Measurements from ENCODE around the gene INVS. TPM values are rescaled to one million over a fixed set of nuclear protein-coding genes. Genes with fewer than 3 reads are reported as not detected.
"Not testable (repeated sequence)": the region's sequence is repeated elsewhere in the genome, so short reads cannot be mapped to it uniquely, and the experiment has no call there.

The INVS gene
- polyA plus RNA-seq, 3 donors = 2.9 to 6.7 (median 4.2) TPM

DNA sequence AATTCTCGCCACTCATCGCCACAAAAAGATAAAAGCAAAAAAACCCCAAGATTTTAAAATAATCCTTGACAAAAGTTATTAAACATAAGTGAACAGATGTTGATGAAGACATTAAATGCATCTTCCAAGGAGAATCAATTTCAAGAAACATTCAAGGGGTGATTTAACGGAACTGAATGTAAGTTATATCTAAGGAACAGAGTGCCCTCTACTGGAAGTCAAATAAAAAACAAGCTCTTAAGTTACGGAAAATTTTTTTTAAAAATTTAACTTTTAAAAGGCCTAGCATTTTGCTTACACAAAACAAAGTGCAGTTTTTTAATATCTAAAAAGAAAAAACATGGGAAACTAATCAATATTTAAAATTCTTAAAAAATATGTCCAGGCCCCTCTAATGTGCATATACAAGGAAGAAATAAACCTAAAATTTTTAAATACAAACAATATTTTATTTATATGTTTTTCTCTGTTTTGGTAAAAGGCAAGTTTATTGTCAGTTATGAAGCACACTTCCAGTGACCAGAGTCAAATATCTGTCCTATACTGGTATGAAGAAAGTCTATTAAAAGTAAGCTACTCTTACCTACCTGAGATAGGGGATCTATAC lies 225.7 kb downstream of the INVS start:
- TF ChIP-seq, protein P1, sequence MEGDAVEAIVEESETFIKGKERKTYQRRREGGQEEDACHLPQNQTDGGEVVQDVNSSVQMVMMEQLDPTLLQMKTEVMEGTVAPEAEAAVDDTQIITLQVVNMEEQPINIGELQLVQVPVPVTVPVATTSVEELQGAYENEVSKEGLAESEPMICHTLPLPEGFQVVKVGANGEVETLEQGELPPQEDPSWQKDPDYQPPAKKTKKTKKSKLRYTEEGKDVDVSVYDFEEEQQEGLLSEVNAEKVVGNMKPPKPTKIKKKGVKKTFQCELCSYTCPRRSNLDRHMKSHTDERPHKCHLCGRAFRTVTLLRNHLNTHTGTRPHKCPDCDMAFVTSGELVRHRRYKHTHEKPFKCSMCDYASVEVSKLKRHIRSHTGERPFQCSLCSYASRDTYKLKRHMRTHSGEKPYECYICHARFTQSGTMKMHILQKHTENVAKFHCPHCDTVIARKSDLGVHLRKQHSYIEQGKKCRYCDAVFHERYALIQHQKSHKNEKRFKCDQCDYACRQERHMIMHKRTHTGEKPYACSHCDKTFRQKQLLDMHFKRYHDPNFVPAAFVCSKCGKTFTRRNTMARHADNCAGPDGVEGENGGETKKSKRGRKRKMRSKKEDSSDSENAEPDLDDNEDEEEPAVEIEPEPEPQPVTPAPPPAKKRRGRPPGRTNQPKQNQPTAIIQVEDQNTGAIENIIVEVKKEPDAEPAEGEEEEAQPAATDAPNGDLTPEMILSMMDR (IDR thresholded peaks at IDR 0.05) = peak; percentile 58
- Mint-ChIP-seq H3K4me1 (no peaks in the 10 kb centered on the region), H3K27ac (no peak overlapping the region), H3K27me3 (ENCODE audit: low read depth in 3 of 3) (no peaks in the 10 kb centered on the region), H3K9me3 (no peaks in the 10 kb centered on the region), H3K4me3 (no peak overlapping the region), H3K36me3 (peaks cover 44 to 51% of the 10 kb centered on the region in 2 donors)
- H4K20me1 ChIP-seq (ENCODE audit: insufficient read depth, low read length) = no peaks in the 10 kb centered on the region
- no peak overlapping the region for H3K4me2 ChIP-seq (replicated peaks; ENCODE audit: extremely low read depth, low read length, poor library complexity, severe bottlenecking)
- H3K79me2 ChIP-seq (ENCODE audit: insufficient read depth, low read length) = no peaks in the 10 kb centered on the region
- peaks cover 30 to 70% of the 10 kb centered on the region in 2 donors for H3K36me3 ChIP-seq (replicated peaks in 1 of 2; ENCODE audit: control insufficient read depth in 1 of 2, insufficient read depth in 2 of 2, low read length in 2 of 2)
- no peaks in the 10 kb centered on the region for H3K4me1 ChIP-seq (ENCODE audit: control insufficient read depth in 1 of 2, insufficient read depth in 2 of 2, low read length in 2 of 2)
- no peak overlapping the region for H3K27ac ChIP-seq (ENCODE audit: low read depth in 1 of 2, low read length in 2 of 2)
- no peak overlapping the region for H3K4me3 ChIP-seq (replicated peaks in 1 of 3; ENCODE audit: low read depth in 2 of 3, low read length in 3 of 3)
- WGBS (ENCODE audit: insufficient coverage) = no CpG with 5 or more reads among the region's 4 CpGs
- H3K27me3 ChIP-seq (ENCODE audit: control insufficient read depth in 2 of 2, insufficient read depth in 2 of 2, low read length in 2 of 2) = no peaks in the 10 kb centered on the region
- H3K9ac ChIP-seq (ENCODE audit: insufficient read depth, low read length, poor library complexity, severe bottlenecking) = no peak overlapping the region
- no peaks in the 10 kb centered on the region for H3K9me3 ChIP-seq (replicated peaks in 1 of 2; ENCODE audit: control insufficient read depth in 1 of 2, insufficient read depth in 1 of 2, low read length in 2 of 2)
- DNase-seq = peak; percentile 11 to 18 (median 12)
- no peak overlapping the region for H2AFZ ChIP-seq (ENCODE audit: insufficient read depth, low read depth, low read length, poor library complexity, severe bottlenecking)
- intact Hi-C loops (cut with micrococcal nuclease) = loop anchor here (5.0 to 10.0 kb wide), 2 partner anchors 1140 to 1142 kb away; no protein-coding TSS in a partner anchor

DNA sequence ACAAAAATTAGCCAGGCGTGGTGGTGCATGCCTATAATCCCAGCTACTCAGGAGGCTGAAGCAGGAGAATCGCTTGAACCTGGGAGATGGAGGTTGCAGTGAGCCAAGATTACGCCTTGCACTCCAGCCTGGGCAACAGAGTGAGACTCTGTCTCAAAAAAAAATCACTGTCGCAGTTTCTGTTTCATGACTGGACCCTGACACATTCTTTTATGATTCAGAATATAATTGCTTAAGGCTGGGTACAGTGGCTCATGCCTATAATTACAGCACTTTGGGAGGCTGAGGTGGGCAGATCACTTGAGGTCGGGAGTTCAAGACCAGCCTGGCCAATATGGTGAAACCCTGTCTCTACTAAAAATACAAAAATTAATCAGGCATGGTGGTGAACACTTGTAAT lies 239.7 kb downstream of the INVS start:
- H3K4me1 Mint-ChIP-seq; H3K4me1 ChIP-seq (ENCODE audit: control insufficient read depth in 1 of 2, insufficient read depth in 2 of 2, low read length in 2 of 2); H3K4me2 ChIP-seq (replicated peaks; ENCODE audit: extremely low read depth, low read length, poor library complexity, severe bottlenecking); H3K4me3 Mint-ChIP-seq; H3K4me3 ChIP-seq (replicated peaks in 1 of 3; ENCODE audit: low read depth in 2 of 3, low read length in 3 of 3); H3K27ac ChIP-seq (ENCODE audit: low read depth in 1 of 2, low read length in 2 of 2); H3K9me3 ChIP-seq (replicated peaks in 1 of 2; ENCODE audit: control insufficient read depth in 1 of 2, insufficient read depth in 1 of 2, low read length in 2 of 2); intact Hi-C loops (cut with micrococcal nuclease); H4K20me1 ChIP-seq (ENCODE audit: insufficient read depth, low read length); H3K27me3 ChIP-seq (ENCODE audit: control insufficient read depth in 2 of 2, insufficient read depth in 2 of 2, low read length in 2 of 2); H2AFZ ChIP-seq (ENCODE audit: insufficient read depth, low read depth, low read length, poor library complexity, severe bottlenecking); H3K27ac Mint-ChIP-seq; H3K9me3 Mint-ChIP-seq; DNase-seq; H3K9ac ChIP-seq (ENCODE audit: insufficient read depth, low read length, poor library complexity, severe bottlenecking); H3K27me3 Mint-ChIP-seq (ENCODE audit: low read depth in 3 of 3): not testable (repeated sequence)
- peaks cover 13 to 65% of the 10 kb centered on the region in 2 donors for H3K36me3 ChIP-seq (replicated peaks in 1 of 2; ENCODE audit: control insufficient read depth in 1 of 2, insufficient read depth in 2 of 2, low read length in 2 of 2)
- WGBS (ENCODE audit: insufficient coverage) = 100% methylated on average over 4 of the region's 5 CpGs
- H3K36me3 Mint-ChIP-seq = peaks cover 38 to 60% of the 10 kb centered on the region in 2 donors
- H3K79me2 ChIP-seq (ENCODE audit: insufficient read depth, low read length) = peaks cover 32% of the 10 kb centered on the region
